WTC11 (cell line): Measurements from ENCODE around the gene GABPB2. TPM values are rescaled to one million over a fixed set of nuclear protein-coding genes. Genes with fewer than 3 reads are reported as not detected.

Experiments
- ATAC-seq: fragments of 200-7000 bp; cut with Tn5 transposase; 2 replicates; pipeline ENCODE4 v1.10.0; 2021; ENCODE audit warnings: mild to moderate bottlenecking, moderate library complexity
- CTCF ChIA-PET: fragments of 300-600 bp; sonication (Branson Sonifier 250); formaldehyde crosslinking; loops from one replicate; lab custom pipeline; 2021; ENCODE audit warnings: antibody characterized with exemption; lab: Charles Lee
- POLR2A ChIA-PET: fragments of 350-600 bp; sonication (Branson Sonifier 250); formaldehyde crosslinking; loops from one replicate; lab custom pipeline; 2021; ENCODE audit warnings: antibody characterized with exemption; lab: Charles Lee
- DNase-seq: peaks from one replicate; pipeline ENCODE4 v3.0.0; 2021; ENCODE audit warnings: low spot score
- H3K27ac Mint-ChIP-seq: 2 replicates; pipeline ENCODE4 v1.8.0; 2021; ENCODE audit warnings: mixed read lengths
- H3K27me3 Mint-ChIP-seq: 2 replicates; pipeline ENCODE4 v1.8.0; 2021; ENCODE audit warnings: low read depth, mild to moderate bottlenecking, moderate library complexity, mixed read lengths
- H3K36me3 Mint-ChIP-seq: 2 replicates; pipeline ENCODE4 v1.8.0; 2021; ENCODE audit warnings: mixed read lengths
- H3K4me1 Mint-ChIP-seq: 2 replicates; pipeline ENCODE4 v1.8.0; 2022; ENCODE audit warnings: mixed read lengths
- H3K4me3 Mint-ChIP-seq: 2 replicates; pipeline ENCODE4 v1.8.0; 2021; ENCODE audit warnings: mild to moderate bottlenecking, moderate library complexity, mixed read lengths
- H3K9me3 Mint-ChIP-seq: 2 replicates; pipeline ENCODE4 v1.8.0; 2021; ENCODE audit warnings: mixed read lengths
- ATF1 ChIP-seq: sonication (generic); formaldehyde crosslinking; IDR thresholded peaks from 2 replicates; pipeline ENCODE4 v1.8.1; 2023; ENCODE audit warnings: mild to moderate bottlenecking, moderate library complexity, missing genetic modification reagents
- CBFB ChIP-seq: sonication (generic); formaldehyde crosslinking; IDR thresholded peaks from 2 replicates; pipeline ENCODE4 v1.8.1; 2022; ENCODE audit warnings: mild to moderate bottlenecking, low read depth, missing genetic modification reagents
- EMX1 ChIP-seq: fragments of 250-450 bp; sonication (Bioruptor Pico); IDR thresholded peaks from 2 replicates; pipeline ENCODE4 v1.8.0; 2021; ENCODE audit warnings: mild to moderate bottlenecking
- FOXP1 ChIP-seq: sonication (generic); formaldehyde crosslinking; IDR thresholded peaks from 2 replicates; pipeline ENCODE4 v1.8.0; 2022; ENCODE audit warnings: missing genetic modification reagents, mild to moderate bottlenecking, moderate library complexity, borderline replicate concordance
- JAZF1 ChIP-seq: fragments of 250-450 bp; sonication (Bioruptor Pico); IDR thresholded peaks from 2 replicates; pipeline ENCODE4 v1.9.0; 2021; ENCODE audit warnings: moderate library complexity, mild to moderate bottlenecking, inconsistent platforms
- MXD4 ChIP-seq: fragments of 250-450 bp; sonication (Bioruptor Pico); IDR thresholded peaks from 2 replicates; pipeline ENCODE4 v1.8.0; 2021; ENCODE audit warnings: mild to moderate bottlenecking, moderate library complexity, borderline replicate concordance
- NFATC4 ChIP-seq: fragments of 250-450 bp; sonication (Bioruptor Pico); IDR thresholded peaks from 2 replicates; pipeline ENCODE4 v1.9.0; 2021; ENCODE audit warnings: mild to moderate bottlenecking
- NFYB ChIP-seq: sonication (generic); formaldehyde crosslinking; conservative IDR thresholded peaks from 2 replicates; pipeline ENCODE4 v1.8.0; 2022; ENCODE audit warnings: low read depth, missing genetic modification reagents
- SMAD3 ChIP-seq: sonication (generic); formaldehyde crosslinking; IDR thresholded peaks from 2 replicates; pipeline ENCODE4 v1.8.0; 2022; ENCODE audit warnings: missing genetic modification reagents, mild to moderate bottlenecking, borderline replicate concordance
- SMAD4 ChIP-seq: sonication (generic); formaldehyde crosslinking; IDR thresholded peaks from 2 replicates; pipeline ENCODE4 v1.8.0; 2022; ENCODE audit warnings: mild to moderate bottlenecking, missing genetic modification reagents
- SP1 ChIP-seq: sonication (generic); formaldehyde crosslinking; conservative IDR thresholded peaks from 2 replicates; pipeline ENCODE4 v1.8.1; 2022; ENCODE audit warnings: missing genetic modification reagents
- TEAD1 ChIP-seq: sonication (generic); formaldehyde crosslinking; IDR thresholded peaks from 2 replicates; pipeline ENCODE4 v1.8.0; 2022; ENCODE audit warnings: mild to moderate bottlenecking, missing genetic modification reagents
- TP53 ChIP-seq: sonication (generic); formaldehyde crosslinking; IDR thresholded peaks from 2 replicates; pipeline ENCODE4 v1.8.1; 2023; ENCODE audit warnings: mild to moderate bottlenecking, missing genetic modification reagents
- ZNF138 ChIP-seq: sonication (generic); formaldehyde crosslinking; conservative IDR thresholded peaks from 2 replicates; pipeline ENCODE4 v1.8.1; 2022; ENCODE audit warnings: mild to moderate bottlenecking, moderate library complexity, missing genetic modification reagents
- ZNF317 ChIP-seq: sonication (generic); formaldehyde crosslinking; IDR thresholded peaks from 2 replicates; pipeline ENCODE4 v1.8.1; 2023; ENCODE audit warnings: low read depth, mild to moderate bottlenecking, moderate library complexity, missing genetic modification reagents, borderline replicate concordance
- total RNA-seq: library from RNA; stranded (reverse); gene quantifications from 3 replicates; pipeline ENCODE4 v1.2.3, GENCODE V29; 2021
- TF ChIP-seq, protein P1 (sequence below): sonication (generic); formaldehyde crosslinking; IDR thresholded peaks from 2 replicates; pipeline ENCODE4 v1.8.0; 2023; ENCODE audit warnings: missing genetic modification reagents
- TF ChIP-seq, protein P2 (sequence below): sonication (generic); formaldehyde crosslinking; conservative IDR thresholded peaks from 2 replicates; pipeline ENCODE4 v1.8.1; 2023; ENCODE audit warnings: mild to moderate bottlenecking, low read depth, missing genetic modification reagents, moderate library complexity
- TF ChIP-seq, protein P3 (sequence below): sonication (generic); formaldehyde crosslinking; IDR thresholded peaks from 2 replicates; pipeline ENCODE4 v1.8.1; 2023; ENCODE audit warnings: mild to moderate bottlenecking, missing genetic modification reagents
- TF ChIP-seq, protein P4 (sequence below): sonication (generic); formaldehyde crosslinking; IDR thresholded peaks from 2 replicates; pipeline ENCODE4 v1.8.0; 2022; ENCODE audit warnings: mild to moderate bottlenecking, missing genetic modification reagents
- TF ChIP-seq, protein P5 (sequence below): sonication (generic); formaldehyde crosslinking; IDR thresholded peaks from 2 replicates; pipeline ENCODE4 v1.8.1; 2023; ENCODE audit warnings: mild to moderate bottlenecking, missing genetic modification reagents, moderate library complexity
- TF ChIP-seq, protein P6 (sequence below): sonication (generic); formaldehyde crosslinking; IDR thresholded peaks from 2 replicates; pipeline ENCODE4 v1.8.1; 2022; ENCODE audit warnings: low read depth, mild to moderate bottlenecking, moderate library complexity, missing genetic modification reagents, borderline replicate concordance

Gene GABPB2
- total RNA-seq, 1 experiment from 2014 or later = 1.7 TPM

DNA sequence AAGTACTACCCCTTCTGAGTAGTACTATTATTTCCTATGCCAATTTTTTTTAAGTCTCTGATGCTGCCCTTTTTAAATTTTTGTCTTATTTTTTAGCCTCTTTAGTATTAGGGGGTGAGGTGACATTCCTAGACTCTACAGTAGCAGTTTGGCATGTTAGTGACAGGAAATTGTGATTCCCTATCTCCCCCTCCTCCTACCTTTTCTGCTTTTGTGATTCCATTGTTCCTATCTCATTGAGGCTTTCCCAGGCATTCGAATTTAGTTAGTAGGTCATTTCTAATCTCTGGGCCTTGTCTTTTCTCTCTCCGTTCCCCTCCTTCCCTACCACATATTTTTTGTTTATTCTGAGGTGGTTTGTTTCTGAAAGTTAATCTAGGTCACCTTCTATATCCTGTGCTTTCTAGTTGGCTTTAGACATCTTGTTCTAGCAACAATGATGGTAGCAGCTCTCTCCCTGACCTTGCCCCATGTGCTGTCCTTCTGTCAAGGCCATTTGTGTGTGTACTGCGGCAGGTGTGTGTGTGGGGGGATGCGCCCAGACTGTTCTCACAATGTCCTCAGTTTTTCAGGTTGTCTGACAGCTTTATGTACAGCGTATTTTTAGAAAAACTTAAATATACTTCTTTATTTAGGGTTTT is 54.3 kb downstream of the GABPB2 start:
- Mint-ChIP-seq H3K9me3 (no peaks in the 10 kb centered on the region), H3K4me3 (no peak overlapping the region), H3K27me3 (no peaks in the 10 kb centered on the region; the same call in 1 of the 2 replicates), H3K27ac (peak overlapping the region; percentile 11; the same call in 1 of the 2 replicates), H3K36me3 (no peaks in the 10 kb centered on the region), H3K4me1 (peaks cover 22% of the 10 kb centered on the region)
- no peak for DNase-seq
- peak; percentile 53 for ATAC-seq
- TF ChIP-seq ZNF317 (CRISPR knock-in tag) (no peak), NFYB (CRISPR knock-in tag) (no peak), ATF1 (no peak), NFATC4 (no peak), EMX1 (no peak), ZNF138 (CRISPR knock-in tag) (no peak), FOXP1 (CRISPR knock-in tag) (no peak)
- TF ChIP-seq, protein P1, sequence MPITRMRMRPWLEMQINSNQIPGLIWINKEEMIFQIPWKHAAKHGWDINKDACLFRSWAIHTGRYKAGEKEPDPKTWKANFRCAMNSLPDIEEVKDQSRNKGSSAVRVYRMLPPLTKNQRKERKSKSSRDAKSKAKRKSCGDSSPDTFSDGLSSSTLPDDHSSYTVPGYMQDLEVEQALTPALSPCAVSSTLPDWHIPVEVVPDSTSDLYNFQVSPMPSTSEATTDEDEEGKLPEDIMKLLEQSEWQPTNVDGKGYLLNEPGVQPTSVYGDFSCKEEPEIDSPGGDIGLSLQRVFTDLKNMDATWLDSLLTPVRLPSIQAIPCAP = no peak
- TF ChIP-seq, protein P2, sequence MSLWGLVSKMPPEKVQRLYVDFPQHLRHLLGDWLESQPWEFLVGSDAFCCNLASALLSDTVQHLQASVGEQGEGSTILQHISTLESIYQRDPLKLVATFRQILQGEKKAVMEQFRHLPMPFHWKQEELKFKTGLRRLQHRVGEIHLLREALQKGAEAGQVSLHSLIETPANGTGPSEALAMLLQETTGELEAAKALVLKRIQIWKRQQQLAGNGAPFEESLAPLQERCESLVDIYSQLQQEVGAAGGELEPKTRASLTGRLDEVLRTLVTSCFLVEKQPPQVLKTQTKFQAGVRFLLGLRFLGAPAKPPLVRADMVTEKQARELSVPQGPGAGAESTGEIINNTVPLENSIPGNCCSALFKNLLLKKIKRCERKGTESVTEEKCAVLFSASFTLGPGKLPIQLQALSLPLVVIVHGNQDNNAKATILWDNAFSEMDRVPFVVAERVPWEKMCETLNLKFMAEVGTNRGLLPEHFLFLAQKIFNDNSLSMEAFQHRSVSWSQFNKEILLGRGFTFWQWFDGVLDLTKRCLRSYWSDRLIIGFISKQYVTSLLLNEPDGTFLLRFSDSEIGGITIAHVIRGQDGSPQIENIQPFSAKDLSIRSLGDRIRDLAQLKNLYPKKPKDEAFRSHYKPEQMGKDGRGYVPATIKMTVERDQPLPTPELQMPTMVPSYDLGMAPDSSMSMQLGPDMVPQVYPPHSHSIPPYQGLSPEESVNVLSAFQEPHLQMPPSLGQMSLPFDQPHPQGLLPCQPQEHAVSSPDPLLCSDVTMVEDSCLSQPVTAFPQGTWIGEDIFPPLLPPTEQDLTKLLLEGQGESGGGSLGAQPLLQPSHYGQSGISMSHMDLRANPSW (CRISPR knock-in tag) = no peak
- TF ChIP-seq, protein P3, sequence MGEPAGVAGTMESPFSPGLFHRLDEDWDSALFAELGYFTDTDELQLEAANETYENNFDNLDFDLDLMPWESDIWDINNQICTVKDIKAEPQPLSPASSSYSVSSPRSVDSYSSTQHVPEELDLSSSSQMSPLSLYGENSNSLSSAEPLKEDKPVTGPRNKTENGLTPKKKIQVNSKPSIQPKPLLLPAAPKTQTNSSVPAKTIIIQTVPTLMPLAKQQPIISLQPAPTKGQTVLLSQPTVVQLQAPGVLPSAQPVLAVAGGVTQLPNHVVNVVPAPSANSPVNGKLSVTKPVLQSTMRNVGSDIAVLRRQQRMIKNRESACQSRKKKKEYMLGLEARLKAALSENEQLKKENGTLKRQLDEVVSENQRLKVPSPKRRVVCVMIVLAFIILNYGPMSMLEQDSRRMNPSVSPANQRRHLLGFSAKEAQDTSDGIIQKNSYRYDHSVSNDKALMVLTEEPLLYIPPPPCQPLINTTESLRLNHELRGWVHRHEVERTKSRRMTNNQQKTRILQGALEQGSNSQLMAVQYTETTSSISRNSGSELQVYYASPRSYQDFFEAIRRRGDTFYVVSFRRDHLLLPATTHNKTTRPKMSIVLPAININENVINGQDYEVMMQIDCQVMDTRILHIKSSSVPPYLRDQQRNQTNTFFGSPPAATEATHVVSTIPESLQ = no peak
- ChIA-PET CTCF (interaction anchor here (0.8 to 2.0 kb wide), 4 partner anchors 9 to 55 kb away, joined by 3 to 23 read pairs (median 3); no protein-coding TSS in a partner anchor), POLR2A (no interaction called here)

DNA sequence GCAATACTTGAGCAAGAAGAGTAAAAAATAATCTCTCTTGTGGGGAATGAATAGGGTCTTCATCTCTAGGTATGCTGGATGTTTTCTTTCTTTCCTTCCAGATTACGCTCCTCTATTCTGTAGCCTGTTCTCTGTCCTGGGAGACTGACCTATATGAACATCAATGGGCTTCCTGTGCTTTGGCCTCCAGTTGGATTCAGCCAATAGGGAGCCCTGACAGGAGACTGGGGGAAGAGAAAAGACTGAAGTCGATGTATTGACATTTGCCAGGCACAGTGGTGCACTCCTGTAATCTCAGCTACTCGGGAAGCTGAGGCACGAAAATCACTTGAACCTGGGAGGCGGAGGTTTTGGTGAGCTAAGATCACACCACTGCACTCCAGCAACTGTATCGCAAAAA is 58.2 kb downstream of the GABPB2 start:
- no peak overlapping the region for H3K4me3 Mint-ChIP-seq
- POLR2A ChIA-PET = interaction anchor here (0.6 kb wide), 1 partner anchor 40 kb away, joined by 4 read pairs; no protein-coding TSS in a partner anchor
- CTCF ChIA-PET = interaction anchor here (0.8 to 2.2 kb wide), 2 partner anchors 29 to 72 kb away, joined by 3 to 15 read pairs; no protein-coding TSS in a partner anchor

DNA sequence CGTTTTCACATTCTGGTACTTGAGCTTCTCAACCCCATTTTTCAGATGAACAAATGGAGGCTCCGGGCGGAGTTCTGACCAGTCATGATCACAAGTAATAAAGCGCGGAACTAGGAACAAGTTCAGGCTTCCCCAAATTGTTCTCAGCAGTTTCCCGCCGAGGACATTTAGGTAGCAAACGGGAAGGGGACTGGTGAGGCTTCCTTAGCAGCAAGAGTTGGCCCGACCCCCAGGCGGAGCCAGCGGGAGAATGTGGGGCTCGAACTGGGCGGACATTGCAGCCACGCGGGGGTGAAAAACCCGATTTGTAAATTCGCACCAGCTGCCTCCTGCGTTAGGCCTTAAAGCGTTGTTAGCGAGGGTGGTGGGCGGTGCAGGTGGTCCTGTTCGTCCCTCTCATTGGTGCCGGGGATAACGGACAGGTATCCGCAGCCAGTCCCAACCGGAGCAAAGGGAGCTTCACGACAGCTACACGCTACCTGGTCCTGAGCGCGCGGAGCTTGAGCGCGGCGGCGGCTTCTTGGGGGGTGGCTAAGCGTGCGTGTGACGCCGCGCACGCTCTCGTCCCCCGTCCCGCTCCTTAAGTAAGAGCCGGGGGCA is 60.5 kb downstream of the GABPB2 start:
- peaks cover 6% of the 10 kb centered on the region; the same call in 1 of the 2 replicates for H3K36me3 Mint-ChIP-seq
- H3K4me3 Mint-ChIP-seq = peak overlapping the region; percentile 72
- peak overlapping the region; percentile 83 for H3K27ac Mint-ChIP-seq
- ChIA-PET POLR2A (interaction anchor here (0.7 to 1.4 kb wide), 11 partner anchors 11 to 241 kb away, joined by 3 to 11 read pairs (median 4); partner anchors contain the start of genes C1orf56, LYSMD1, SELENBP1 and TNFAIP8L2), CTCF (interaction anchor here (0.5 to 2.2 kb wide), 15 partner anchors 12 to 150 kb away, joined by 3 to 50 read pairs (median 5); partner anchors contain the start of genes C1orf56, CDC42SE1, GABPB2 and LYSMD1)
- no peaks in the 10 kb centered on the region for H3K9me3 Mint-ChIP-seq
- peaks cover 15% of the 10 kb centered on the region for H3K4me1 Mint-ChIP-seq
- H3K27me3 Mint-ChIP-seq = peaks cover 43% of the 10 kb centered on the region
- peak; percentile 96 for DNase-seq
- peak; percentile 93 for ATAC-seq
- TF ChIP-seq, protein P4, sequence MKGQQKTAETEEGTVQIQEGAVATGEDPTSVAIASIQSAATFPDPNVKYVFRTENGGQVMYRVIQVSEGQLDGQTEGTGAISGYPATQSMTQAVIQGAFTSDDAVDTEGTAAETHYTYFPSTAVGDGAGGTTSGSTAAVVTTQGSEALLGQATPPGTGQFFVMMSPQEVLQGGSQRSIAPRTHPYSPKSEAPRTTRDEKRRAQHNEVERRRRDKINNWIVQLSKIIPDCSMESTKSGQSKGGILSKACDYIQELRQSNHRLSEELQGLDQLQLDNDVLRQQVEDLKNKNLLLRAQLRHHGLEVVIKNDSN (CRISPR knock-in tag) = peak; percentile 52; the same call in 1 of the 2 replicates
- TF ChIP-seq, protein P5, sequence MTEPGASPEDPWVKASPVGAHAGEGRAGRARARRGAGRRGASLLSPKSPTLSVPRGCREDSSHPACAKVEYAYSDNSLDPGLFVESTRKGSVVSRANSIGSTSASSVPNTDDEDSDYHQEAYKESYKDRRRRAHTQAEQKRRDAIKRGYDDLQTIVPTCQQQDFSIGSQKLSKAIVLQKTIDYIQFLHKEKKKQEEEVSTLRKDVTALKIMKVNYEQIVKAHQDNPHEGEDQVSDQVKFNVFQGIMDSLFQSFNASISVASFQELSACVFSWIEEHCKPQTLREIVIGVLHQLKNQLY = no peak
- TF ChIP-seq TEAD1 (CRISPR knock-in tag) (peak; percentile 44; the same call in 1 of the 2 replicates), SP1 (peak; percentile 55; the same call in 1 of the 2 replicates), JAZF1 (CRISPR knock-in tag) (no peak), MXD4 (no peak), SMAD4 (CRISPR knock-in tag) (no peak), TP53 (peak; percentile 42; the same call in 1 of the 2 replicates), CBFB (CRISPR knock-in tag) (0 out of 2 replicates have a peak, but pooled peaks have one; percentile 43)
- TF ChIP-seq, protein P6, sequence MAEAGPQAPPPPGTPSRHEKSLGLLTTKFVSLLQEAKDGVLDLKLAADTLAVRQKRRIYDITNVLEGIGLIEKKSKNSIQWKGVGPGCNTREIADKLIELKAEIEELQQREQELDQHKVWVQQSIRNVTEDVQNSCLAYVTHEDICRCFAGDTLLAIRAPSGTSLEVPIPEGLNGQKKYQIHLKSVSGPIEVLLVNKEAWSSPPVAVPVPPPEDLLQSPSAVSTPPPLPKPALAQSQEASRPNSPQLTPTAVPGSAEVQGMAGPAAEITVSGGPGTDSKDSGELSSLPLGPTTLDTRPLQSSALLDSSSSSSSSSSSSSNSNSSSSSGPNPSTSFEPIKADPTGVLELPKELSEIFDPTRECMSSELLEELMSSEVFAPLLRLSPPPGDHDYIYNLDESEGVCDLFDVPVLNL (CRISPR knock-in tag) = peak; percentile 56; the same call in 1 of the 2 replicates

More for the DNA sequence above, 58.2 kb downstream of the GABPB2 start:
- Mint-ChIP-seq H3K9me3 (no peaks in the 10 kb centered on the region), H3K27ac (no peak overlapping the region), H3K27me3 (peaks cover 28% of the 10 kb centered on the region), H3K36me3 (no peaks in the 10 kb centered on the region), H3K4me1 (peaks cover 30% of the 10 kb centered on the region)
- no peak for TF ChIP-seq SMAD3 (CRISPR knock-in tag)
- TF ChIP-seq, protein P4 (CRISPR knock-in tag) = no peak
- no peak for DNase-seq
- no peak for ATAC-seq
